NCI-H524 (cell line): ENCODE measurements around the gene PPIL1.
A peak's percentile ranks its signal among the peaks of the same experiment; 100 is the strongest.
"Not testable (repeated sequence)": the region's sequence is repeated elsewhere in the genome, so short reads cannot be mapped to it uniquely, and the experiment has no call there.

Experiments used
- DNase-seq, 2 experiments: peaks; one replicate each; lab custom pipeline; 2025; lab: John Stamatoyannopoulos, UW

Gene PPIL1

DNA sequence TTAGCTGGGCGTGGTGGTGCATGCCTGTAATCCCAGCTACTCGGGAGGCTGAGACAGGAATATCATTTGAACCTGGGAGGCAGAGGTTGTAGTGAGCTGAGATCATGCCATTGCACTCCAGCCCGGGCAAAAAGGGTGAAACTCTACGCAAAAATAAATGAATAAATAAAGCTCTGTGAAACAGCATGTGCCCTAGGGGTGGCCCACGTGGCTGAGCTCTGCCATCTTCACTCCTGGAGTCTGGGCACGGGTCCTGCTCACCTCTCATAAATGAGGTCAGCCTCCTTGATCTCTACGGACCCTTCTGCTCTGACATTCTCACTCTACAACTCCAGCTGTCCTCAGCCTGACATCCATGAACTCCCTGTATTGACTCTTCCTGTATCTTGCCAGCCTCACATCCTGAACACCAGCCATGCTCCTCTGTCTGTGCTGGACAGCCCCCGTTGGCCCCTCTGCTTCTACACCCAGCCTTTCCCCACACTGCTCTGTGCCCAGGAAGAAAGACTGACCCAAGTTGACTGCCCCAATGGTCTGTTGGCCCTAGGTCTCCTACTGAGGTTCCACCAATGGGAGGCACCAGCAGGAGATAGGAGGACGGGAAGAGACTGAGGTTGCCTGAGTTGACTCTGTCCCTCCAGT lies 57.3 kb downstream of the PPIL1 start:
- no peak for DNase-seq

GRCh38 chr6:36815962-36816735 lies 58.5 kb downstream of the PPIL1 start:
- DNase-seq: no peak

GRCh38 chr6:36814249-36814648 lies 60.4 kb downstream of the PPIL1 start:
- DNase-seq: no peak

- no peak for DNase-seq
These were observed 61.1 kb downstream of the PPIL1 start for GRCh38 chr6:36813526-36813925.

- DNase-seq: not testable (repeated sequence)
These were observed 61.6 kb downstream of the PPIL1 start for GRCh38 chr6:36813047-36813446.

- peak in 1 of 2 experiments; percentile 7 for DNase-seq
These were observed 64.4 kb downstream of the PPIL1 start for GRCh38 chr6:36809941-36810803.

GRCh38 chr6:36809156-36809555 lies 65.4 kb downstream of the PPIL1 start:
- no peak for DNase-seq

DNA sequence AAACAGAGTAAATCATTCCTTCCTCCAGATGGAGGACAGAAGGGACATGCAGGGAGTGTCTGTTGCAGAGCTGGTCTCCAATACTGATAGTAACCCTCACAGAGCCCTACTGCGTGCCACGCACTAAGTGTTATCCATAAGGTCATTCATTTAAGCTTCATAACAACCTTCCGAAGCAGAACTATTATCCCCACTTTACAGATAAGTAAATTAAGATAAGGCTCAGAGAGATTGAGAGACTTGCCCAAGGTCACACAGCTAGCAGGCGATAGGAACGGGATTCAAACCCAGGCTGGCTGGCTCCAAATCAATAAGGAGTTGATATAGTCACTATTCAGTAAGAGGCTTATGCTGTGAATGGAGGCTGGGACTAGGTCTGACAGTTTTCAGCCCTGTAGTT lies 66.0 kb downstream of the PPIL1 start:
- no peak for DNase-seq

- no peak for DNase-seq
These were observed 66.9 kb downstream of the PPIL1 start for GRCh38 chr6:36807750-36808149.

GRCh38 chr6:36807143-36807542 lies 67.5 kb downstream of the PPIL1 start:
- DNase-seq: no peak

- DNase-seq: no peak
These were observed 68.7 kb downstream of the PPIL1 start for GRCh38 chr6:36805917-36806316.

DNA sequence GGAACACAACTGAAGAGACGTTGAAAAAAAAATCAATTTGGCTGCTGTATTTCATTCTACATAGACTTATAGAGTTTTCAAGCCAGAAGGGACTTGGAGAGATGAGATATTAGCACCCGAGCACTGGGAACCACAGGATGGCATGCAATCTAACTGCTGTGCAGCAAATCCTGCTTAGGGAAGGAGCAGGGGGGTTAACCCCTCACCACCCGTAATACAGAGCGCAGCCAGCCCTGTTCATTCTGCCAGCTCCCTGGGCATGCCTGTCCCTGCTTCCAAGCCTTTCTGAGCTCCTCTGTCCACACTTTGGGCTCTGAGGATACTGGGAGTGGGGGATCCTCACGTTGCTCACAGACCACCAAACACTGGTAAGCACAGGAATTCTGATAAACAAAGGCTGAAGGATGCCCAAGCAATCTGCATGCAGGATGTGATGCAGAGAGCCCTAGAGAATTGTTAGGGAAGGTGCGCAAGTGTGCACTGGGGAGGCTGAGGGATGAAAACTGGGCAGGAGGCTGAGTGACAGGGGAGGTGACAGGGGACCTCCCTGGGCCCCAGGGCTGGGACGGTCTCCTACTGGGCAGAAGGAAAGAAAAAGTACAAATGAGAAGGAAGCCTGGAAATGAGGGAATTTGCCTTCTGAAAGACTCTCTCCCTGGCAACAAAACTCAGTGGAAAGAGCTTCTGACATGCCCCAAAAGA lies 69.4 kb downstream of the PPIL1 start:
- DNase-seq: no peak
